OCI-LY1 (cell line): ENCODE results near the gene UBA6.

ENCODE experiments used
- CTCF ChIP-seq: fragments of 200-600 bp; sonication (generic), shearing (Covaris generic); IDR thresholded peaks from 2 replicates; pipeline ENCODE4 v1.5.1; 2017; ENCODE audit warnings: mild to moderate bottlenecking, antibody characterized with exemption, low read length, moderate library complexity, mixed read lengths
- EZH2 ChIP-seq: fragments of 200-600 bp; sonication (generic), shearing (Covaris generic); IDR thresholded peaks from 2 replicates; pipeline ENCODE4 v1.8.0; 2017; ENCODE audit warnings: borderline replicate concordance, mixed run types, mild to moderate bottlenecking, antibody characterized with exemption, low read length, moderate library complexity, mixed read lengths

GRCh38 chr4:67694662-67695061 is 6.3 kb downstream of the UBA6 start:
- TF ChIP-seq CTCF = no peak
- TF ChIP-seq EZH2 = no peak
